22Rv1 (cell line): Measurements from ENCODE around the gene CCDC63.

Experiments used
- ZFX ChIP-seq: fragments of 450-650 bp; IDR thresholded peaks from 2 replicates; pipeline ENCODE4 v1.6.1; 2017; ENCODE audit warnings: antibody characterized with exemption, borderline replicate concordance
- TF ChIP-seq, protein P1 (sequence below): fragments of 450-650 bp; IDR thresholded peaks from 2 replicates; pipeline ENCODE4 v1.5.1; 2017; ENCODE audit warnings: mild to moderate bottlenecking

DNA sequence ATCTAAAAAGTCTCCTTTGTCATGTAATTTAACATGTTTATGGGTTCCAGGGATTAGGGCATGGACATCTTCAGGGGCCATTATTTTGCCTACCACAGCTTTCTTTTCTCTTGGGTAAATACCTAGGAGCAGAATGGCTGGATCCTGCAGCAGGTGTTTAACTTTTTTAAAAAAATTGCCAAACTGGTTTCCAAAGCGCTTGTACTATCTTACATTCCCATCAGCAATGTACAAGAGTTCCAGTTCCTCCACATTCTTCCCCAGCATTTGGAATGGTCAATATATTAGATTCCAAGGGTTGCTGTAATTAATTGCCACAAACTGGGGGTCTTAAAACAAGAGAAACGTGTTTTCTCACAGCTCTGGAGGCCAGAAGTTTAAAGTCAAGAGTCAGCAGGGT, 101.3 kb downstream of the CCDC63 start:
- TF ChIP-seq, protein P1, sequence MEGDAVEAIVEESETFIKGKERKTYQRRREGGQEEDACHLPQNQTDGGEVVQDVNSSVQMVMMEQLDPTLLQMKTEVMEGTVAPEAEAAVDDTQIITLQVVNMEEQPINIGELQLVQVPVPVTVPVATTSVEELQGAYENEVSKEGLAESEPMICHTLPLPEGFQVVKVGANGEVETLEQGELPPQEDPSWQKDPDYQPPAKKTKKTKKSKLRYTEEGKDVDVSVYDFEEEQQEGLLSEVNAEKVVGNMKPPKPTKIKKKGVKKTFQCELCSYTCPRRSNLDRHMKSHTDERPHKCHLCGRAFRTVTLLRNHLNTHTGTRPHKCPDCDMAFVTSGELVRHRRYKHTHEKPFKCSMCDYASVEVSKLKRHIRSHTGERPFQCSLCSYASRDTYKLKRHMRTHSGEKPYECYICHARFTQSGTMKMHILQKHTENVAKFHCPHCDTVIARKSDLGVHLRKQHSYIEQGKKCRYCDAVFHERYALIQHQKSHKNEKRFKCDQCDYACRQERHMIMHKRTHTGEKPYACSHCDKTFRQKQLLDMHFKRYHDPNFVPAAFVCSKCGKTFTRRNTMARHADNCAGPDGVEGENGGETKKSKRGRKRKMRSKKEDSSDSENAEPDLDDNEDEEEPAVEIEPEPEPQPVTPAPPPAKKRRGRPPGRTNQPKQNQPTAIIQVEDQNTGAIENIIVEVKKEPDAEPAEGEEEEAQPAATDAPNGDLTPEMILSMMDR = no peak
- TF ChIP-seq ZFX = no peak
